Nephron progenitor cell (in vitro differentiated cells): ENCODE measurements around the gene CASKIN2.
A peak's percentile ranks its signal among the peaks of the same experiment; 100 is the strongest.

Experiments used
- DNase-seq: peaks from one replicate; pipeline ENCODE4 v3.0.0; 2021
- H3K27ac Mint-ChIP-seq: 2 replicates; pipeline ENCODE4 v1.8.0; 2021; ENCODE audit warnings: mild to moderate bottlenecking, moderate library complexity, mixed read lengths
- H3K27me3 Mint-ChIP-seq: 2 replicates; pipeline ENCODE4 v1.8.0; 2021; ENCODE audit warnings: mild to moderate bottlenecking, low read depth, mixed read lengths; ENCODE audit not compliant: poor library complexity
- H3K36me3 Mint-ChIP-seq: 2 replicates; pipeline ENCODE4 v1.8.0; 2021; ENCODE audit warnings: low read depth, mixed read lengths
- H3K4me1 Mint-ChIP-seq: 2 replicates; pipeline ENCODE4 v1.8.0; 2021; ENCODE audit warnings: mixed read lengths
- H3K4me3 Mint-ChIP-seq: 2 replicates; pipeline ENCODE4 v1.8.0; 2021; ENCODE audit warnings: mild to moderate bottlenecking, moderate library complexity, mixed read lengths
- H3K9me3 Mint-ChIP-seq: 2 replicates; pipeline ENCODE4 v1.8.0; 2021; ENCODE audit warnings: mild to moderate bottlenecking, moderate library complexity, mixed read lengths
- TF ChIP-seq, protein P1 (sequence below): fragments of 200-600 bp; sonication (generic); IDR thresholded peaks from 2 replicates; pipeline ENCODE4 v1.5.0; 2021; ENCODE audit warnings: antibody characterized with exemption

Gene CASKIN2

DNA sequence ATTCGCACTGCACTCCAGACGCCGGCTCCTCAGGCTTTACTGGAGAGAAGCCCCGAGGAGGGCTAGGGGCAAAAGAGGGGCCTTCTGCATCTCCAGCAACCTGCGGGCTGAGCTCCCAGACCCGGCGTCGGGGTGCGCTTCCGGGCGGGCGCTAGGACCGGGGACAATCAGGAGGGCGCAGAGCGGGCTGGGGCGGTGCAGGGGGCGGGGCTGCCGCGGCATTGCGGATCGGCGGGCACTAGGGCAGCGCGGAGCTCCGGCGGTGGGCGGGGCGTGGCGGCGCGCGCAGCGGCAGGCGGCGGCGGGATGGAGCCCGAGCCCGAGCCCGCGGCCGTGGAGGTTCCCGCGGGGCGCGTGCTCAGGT is 900 bp upstream of the CASKIN2 start, which contains the start of gene TSEN54:
Gene TSEN54, plus strand, starts transcription at position 274 of the 364 bp plus-strand sequence. Its CDS starts 33 bp downstream, at position 307.
- Mint-ChIP-seq H3K27me3 (peaks cover 7% of the 10 kb centered on the region), H3K9me3 (no peaks in the 10 kb centered on the region), H3K27ac (no peak within 1 kb of the TSS), H3K4me1 (peaks cover 44% of the 10 kb centered on the region), H3K4me3 (peak within 1 kb of the TSS; percentile 86), H3K36me3 (peaks cover 28% of the 10 kb centered on the region)
- TF ChIP-seq, protein P1, sequence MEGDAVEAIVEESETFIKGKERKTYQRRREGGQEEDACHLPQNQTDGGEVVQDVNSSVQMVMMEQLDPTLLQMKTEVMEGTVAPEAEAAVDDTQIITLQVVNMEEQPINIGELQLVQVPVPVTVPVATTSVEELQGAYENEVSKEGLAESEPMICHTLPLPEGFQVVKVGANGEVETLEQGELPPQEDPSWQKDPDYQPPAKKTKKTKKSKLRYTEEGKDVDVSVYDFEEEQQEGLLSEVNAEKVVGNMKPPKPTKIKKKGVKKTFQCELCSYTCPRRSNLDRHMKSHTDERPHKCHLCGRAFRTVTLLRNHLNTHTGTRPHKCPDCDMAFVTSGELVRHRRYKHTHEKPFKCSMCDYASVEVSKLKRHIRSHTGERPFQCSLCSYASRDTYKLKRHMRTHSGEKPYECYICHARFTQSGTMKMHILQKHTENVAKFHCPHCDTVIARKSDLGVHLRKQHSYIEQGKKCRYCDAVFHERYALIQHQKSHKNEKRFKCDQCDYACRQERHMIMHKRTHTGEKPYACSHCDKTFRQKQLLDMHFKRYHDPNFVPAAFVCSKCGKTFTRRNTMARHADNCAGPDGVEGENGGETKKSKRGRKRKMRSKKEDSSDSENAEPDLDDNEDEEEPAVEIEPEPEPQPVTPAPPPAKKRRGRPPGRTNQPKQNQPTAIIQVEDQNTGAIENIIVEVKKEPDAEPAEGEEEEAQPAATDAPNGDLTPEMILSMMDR: no peak
- DNase-seq: peak; percentile 95

GRCh38 chr17:75514919-75515495 is 330 bp downstream of the CASKIN2 start:
- TF ChIP-seq, protein P1: no peak
- H3K27me3 Mint-ChIP-seq: peaks cover 4% of the 10 kb centered on the region
- no peak overlapping the region for H3K27ac Mint-ChIP-seq
- DNase-seq: peak; percentile 71
- peak overlapping the region; percentile 79 for H3K4me3 Mint-ChIP-seq
- no peaks in the 10 kb centered on the region for H3K9me3 Mint-ChIP-seq
- H3K4me1 Mint-ChIP-seq: peaks cover 44% of the 10 kb centered on the region
- H3K36me3 Mint-ChIP-seq: peaks cover 27% of the 10 kb centered on the region

DNA sequence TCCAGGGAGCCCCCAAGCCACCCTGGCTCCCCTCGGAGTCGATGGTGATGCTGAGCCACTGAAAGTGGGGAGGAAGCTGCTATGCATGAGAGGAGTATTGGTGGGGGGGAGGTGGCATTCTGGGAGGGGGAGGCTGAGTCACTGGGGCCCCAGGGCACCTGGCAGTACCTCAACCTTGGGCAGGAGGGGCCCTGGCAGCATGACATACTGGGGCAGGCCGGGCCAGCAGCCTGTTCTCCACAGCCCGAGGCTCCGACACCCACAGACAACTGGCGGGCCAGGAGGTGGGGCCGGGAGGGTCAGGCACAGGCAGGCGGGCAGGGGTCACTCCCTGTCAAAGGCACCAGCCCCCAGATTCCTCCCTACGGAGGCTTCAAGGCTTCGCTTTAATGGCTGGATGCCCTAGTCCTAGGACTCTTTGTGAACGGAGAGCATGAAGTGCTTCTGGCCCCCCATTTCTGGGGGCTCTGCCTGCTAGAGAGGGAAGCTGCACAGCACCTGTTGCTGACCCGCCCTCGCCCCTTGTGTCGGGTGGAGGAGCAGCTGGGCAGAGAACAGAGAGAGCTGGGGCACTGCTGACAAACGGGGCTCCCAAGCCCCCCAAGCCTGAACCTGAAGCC is 928 bp downstream of the CASKIN2 start:
- peaks cover 23% of the 10 kb centered on the region for H3K36me3 Mint-ChIP-seq
- TF ChIP-seq, protein P1: no peak
- peak overlapping the region; percentile 79 for H3K4me3 Mint-ChIP-seq
- peaks cover 44% of the 10 kb centered on the region for H3K4me1 Mint-ChIP-seq
- no peak for DNase-seq
- no peaks in the 10 kb centered on the region for H3K9me3 Mint-ChIP-seq
- H3K27ac Mint-ChIP-seq: no peak overlapping the region
- H3K27me3 Mint-ChIP-seq: peaks cover 4% of the 10 kb centered on the region

DNA sequence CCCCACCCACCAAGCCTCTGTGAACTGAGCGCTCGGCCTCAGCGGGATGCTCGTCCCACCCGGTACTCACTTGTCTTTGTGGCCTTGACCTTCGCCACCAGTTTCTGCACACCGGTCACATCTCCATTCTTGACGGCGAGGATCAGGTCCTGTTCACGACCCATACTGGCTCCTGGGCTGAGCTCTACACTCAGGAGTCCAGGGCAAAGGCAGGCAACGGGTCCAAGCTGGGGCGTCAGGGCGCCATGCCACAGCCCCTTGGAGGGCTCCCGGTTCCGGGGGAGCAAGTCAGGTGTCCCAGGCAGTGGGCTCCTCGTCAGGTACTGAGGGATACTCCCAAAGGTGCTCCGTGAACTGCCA is 1.7 kb downstream of the CASKIN2 start:
- no peak overlapping the region for H3K27ac Mint-ChIP-seq
- TF ChIP-seq, protein P1: no peak
- H3K27me3 Mint-ChIP-seq: peaks cover 4% of the 10 kb centered on the region
- peaks cover 16% of the 10 kb centered on the region for H3K36me3 Mint-ChIP-seq
- no peaks in the 10 kb centered on the region for H3K9me3 Mint-ChIP-seq
- H3K4me1 Mint-ChIP-seq: peaks cover 48% of the 10 kb centered on the region
- no peak for DNase-seq
- H3K4me3 Mint-ChIP-seq: peak overlapping the region; percentile 79

DNA sequence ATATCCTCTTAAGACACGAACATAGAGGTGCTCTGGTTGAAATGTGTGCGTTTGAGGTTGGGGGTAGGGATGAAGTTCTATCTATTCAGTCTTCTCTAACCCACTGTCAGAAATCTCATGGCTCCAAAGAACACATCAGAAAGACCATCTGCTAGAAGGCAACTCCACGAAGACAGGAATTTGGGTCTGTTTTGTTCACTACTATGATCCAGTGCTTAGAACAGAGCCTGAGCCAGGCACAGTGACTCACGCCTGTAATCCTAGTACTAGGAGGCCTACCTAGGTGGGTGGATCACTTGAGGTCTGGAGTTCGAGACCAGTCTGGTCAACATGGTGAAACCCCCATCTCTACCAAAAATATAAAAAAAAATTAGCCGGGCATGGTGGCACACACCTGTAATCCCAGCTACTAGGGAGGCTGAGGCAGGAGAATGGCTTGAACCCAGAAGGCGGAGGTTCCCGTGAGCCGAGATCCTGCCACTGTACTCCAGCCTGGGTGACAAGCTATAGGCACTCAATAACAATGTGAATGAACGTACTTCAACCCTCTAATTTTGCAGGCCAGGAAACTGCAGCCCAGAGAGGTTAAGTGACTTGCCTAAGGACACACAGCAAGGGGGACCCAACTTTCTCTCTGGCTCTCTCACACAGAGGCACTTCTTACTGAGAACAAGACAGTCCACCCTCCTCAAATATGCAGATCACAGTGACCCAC is 2.3 kb downstream of the CASKIN2 start:
- H3K4me3 Mint-ChIP-seq: peak overlapping the region; percentile 79
- TF ChIP-seq, protein P1: no peak
- H3K9me3 Mint-ChIP-seq: no peaks in the 10 kb centered on the region
- no peak for DNase-seq
- peaks cover 4% of the 10 kb centered on the region for H3K27me3 Mint-ChIP-seq
- peaks cover 11% of the 10 kb centered on the region for H3K36me3 Mint-ChIP-seq
- H3K27ac Mint-ChIP-seq: no peak overlapping the region
- H3K4me1 Mint-ChIP-seq: peaks cover 50% of the 10 kb centered on the region
